Inflammatory macrophage (primary cell): ENCODE data around the gene FAM107B.

Experiments
- DNase-seq, 2 donors: peaks; one replicate each; pipeline ENCODE4 v3.0.0-alpha.2; 2020 to 2022

Gene FAM107B

GRCh38 chr10:14578060-14578952 is 196.4 kb downstream of the FAM107B start:
- peak; percentile 27 to 42 for DNase-seq

- no peak for DNase-seq
These were observed 199.8 kb downstream of the FAM107B start for GRCh38 chr10:14574885-14575284.

DNA sequence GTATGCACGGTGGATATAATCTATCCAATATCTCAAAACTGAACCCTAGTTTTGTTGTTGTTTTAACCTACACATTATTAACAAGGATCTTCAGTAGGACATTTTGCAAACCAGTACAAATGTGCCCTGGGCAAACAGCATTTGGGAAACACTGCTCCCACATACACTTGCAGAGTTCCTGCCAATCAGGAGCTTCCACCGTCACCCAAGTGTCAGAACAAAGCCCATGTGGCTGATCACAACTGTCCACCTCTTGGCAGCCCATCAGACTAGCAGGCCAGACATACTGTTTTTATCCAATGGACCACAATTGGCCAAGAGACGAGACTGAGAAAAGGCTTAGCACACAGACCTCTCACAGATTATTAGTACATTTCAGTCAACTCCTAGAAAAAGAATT is 200.4 kb downstream of the FAM107B start:
- DNase-seq, result no peak

GRCh38 chr10:14573666-14574261 is 200.9 kb downstream of the FAM107B start:
- DNase-seq, result no peak

GRCh38 chr10:14572811-14573210 is 201.9 kb downstream of the FAM107B start:
- no peak for DNase-seq

- DNase-seq, result peak; percentile 46 to 56
These were observed 202.7 kb downstream of the FAM107B start for GRCh38 chr10:14571866-14572507.

DNA sequence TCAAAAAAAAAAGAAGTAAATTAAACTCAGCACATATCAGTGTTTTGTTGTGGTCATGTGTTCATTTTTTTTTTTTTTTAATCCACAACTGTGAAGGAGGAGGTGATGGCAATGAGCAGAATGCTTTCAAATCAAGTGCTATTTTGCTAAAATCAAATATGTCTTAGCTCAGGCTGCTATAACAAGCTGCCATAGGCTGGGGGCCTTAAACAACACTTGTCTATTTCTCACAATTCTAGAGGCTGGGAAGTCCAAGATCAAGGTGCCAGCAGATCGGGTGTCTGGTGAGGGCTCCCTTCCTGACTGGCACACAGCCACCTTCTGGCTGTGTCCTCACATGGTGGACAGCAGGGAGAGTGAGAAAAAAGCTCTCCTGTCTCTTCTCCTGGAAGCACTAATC is 203.9 kb downstream of the FAM107B start:
- no peak for DNase-seq

DNA sequence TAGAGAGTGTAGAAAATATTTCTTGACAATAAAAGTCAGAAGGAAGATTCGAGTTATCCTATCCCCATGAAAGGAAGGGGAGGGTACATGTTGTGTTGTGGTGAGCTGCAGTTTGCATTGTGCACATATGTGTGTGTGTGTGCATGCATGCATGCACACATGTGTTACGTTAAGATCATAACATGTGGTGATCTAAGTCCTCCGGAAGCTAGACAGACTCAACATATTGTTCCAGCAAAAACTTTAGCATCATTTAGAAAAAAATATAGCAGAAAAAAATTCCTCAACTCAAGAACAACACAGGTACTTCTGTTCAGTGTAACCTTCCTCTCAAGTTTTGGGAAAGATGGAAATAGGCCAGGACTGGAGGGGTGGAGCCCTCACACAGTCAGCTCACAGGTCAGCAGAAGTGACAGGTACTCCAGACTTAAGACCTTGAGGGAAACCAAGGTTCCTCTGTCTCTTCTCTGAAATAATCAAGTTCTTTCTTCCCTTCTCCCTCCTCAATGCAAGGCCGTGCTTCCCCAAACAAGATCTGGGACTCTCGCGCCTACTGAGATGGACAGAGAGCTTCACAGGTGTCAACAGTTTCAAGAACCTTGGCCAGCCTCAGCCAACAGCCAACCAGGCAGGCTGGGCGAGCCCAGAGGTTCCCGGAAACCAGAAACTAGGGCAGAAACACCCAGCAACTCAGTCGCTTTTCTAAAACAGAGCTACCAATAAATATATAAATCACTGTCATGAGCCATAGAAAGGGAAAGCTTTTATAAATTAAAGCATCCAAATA is 205.2 kb downstream of the FAM107B start:
- no peak for DNase-seq

DNA sequence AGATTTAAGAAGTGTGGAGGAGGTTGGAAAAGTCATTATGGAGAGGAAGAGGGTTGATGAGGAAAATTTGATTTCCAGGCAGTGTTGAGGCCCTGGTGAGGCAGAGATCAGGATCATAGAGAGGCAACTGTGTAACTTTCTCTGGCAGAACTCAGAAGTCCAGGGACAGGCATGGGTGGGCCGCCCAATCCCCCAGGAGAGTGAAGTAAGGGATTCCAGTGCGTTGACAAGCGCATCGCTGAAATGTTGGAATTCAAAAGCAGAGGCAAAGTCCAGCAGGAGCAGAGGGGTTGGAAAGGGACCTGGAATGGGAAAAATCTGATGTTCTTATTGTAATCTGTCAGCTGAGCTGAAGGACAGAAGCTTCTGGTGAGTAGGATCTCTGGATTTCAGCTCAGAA is 207.3 kb downstream of the FAM107B start:
- DNase-seq, result no peak

DNA sequence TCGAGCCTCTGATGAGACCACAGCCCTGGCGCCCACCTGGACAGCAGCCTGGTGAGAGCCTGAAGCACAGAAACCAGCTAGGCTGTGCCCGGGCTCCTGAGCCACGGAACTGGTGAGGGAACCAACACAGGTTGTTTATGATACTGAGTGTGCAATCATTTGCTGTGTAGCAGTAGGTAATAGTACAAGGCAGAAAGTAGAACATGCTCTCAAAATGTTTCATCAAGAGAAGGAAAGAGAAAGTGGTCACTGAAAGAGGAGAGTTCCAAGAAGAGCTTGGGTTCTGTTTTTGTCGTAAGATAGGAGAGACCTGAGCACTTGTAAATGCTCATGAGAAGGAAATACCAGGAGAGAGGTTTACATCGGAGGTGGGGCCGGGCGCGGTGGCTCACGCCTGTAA is 208.2 kb downstream of the FAM107B start:
- no peak for DNase-seq

DNA sequence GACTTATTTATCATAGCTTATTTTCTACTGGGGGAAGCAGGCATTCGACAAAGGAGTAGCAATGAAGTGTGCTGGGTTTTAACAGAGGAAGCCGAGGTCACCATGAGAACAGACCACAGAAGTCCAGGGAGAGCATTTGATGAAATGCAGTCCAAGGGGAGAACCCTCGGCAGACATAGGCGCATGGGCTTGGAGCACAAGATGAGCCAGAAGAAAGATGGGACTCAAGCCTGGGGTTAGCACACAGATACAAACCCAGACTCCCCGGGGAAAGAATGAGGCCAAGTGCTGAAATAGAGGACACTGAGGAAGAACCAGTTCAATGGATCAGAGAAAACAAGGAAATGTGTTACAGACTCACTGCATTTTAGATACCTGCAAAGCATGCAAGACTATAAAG is 209.5 kb downstream of the FAM107B start:
- no peak for DNase-seq

DNA sequence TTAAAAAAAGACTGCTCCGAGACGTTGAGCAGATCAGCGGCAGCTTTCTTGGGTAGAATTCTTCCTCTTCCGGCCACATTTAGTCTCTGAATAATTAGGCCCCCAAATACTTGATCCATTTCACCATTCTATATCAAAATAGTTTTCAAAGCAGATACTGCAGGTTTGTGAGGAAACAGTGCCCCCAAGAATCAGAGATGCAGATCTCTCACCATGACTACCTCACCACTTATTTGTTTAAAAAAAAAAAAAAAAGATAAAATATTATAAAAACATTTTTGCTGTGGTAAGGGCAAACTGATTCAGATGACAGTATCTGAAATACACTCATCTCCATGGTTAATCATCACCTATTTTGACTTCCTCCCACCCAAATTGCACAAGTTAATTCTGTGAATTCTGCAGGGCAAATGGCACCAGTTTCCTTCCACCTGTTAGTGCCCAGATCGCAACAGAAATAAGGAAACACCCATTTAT is 210.4 kb downstream of the FAM107B start:
- DNase-seq, result peak; percentile 45 to 66

GRCh38 chr10:14563359-14563940 is 211.2 kb downstream of the FAM107B start:
- DNase-seq, result no peak

GRCh38 chr10:14563076-14563336 is 211.7 kb downstream of the FAM107B start:
- DNase-seq, result no peak

- DNase-seq, result peak in 1 of 2 donors; percentile 12
These were observed 212.2 kb downstream of the FAM107B start for GRCh38 chr10:14562218-14563075.

- no peak for DNase-seq
These were observed 213.6 kb downstream of the FAM107B start for GRCh38 chr10:14560791-14561765.

GRCh38 chr10:14560274-14560673 is 214.4 kb downstream of the FAM107B start:
- peak; percentile 77 to 81 for DNase-seq

- DNase-seq, result no peak
These were observed 216.7 kb downstream of the FAM107B start for GRCh38 chr10:14558025-14558424.

GRCh38 chr10:14557567-14557966 is 217.1 kb downstream of the FAM107B start:
- DNase-seq, result no peak

- DNase-seq, result no peak
These were observed 218.3 kb downstream of the FAM107B start for GRCh38 chr10:14556285-14556956.
